Uterus (tissue), 2 donors: Measurements from ENCODE around the gene EIF4B.
A peak's percentile ranks its signal among the peaks of the same experiment; 100 is the strongest.

Source experiments
- POLR2A ChIP-seq, 2 donors: fragments of 450-650 bp; IDR thresholded peaks; one replicate each; pipeline ENCODE4 v1.6.1; 2016; ENCODE audit warnings: antibody characterized with exemption in 2 of 2, mild to moderate bottlenecking in 1 of 2, moderate library complexity in 1 of 2
- TF ChIP-seq, protein P1 (sequence below), 4 experiments: fragments of 200-600 bp in 2 of 4; fragments of 450-650 bp in 2 of 4; sonication (generic) in 2 of 4; IDR thresholded peaks; one replicate each; pipeline ENCODE4 v1.5.1; 2016 to 2019; ENCODE audit warnings: antibody characterized with exemption in 4 of 4, mild to moderate bottlenecking in 2 of 4, moderate library complexity in 1 of 4

DNA sequence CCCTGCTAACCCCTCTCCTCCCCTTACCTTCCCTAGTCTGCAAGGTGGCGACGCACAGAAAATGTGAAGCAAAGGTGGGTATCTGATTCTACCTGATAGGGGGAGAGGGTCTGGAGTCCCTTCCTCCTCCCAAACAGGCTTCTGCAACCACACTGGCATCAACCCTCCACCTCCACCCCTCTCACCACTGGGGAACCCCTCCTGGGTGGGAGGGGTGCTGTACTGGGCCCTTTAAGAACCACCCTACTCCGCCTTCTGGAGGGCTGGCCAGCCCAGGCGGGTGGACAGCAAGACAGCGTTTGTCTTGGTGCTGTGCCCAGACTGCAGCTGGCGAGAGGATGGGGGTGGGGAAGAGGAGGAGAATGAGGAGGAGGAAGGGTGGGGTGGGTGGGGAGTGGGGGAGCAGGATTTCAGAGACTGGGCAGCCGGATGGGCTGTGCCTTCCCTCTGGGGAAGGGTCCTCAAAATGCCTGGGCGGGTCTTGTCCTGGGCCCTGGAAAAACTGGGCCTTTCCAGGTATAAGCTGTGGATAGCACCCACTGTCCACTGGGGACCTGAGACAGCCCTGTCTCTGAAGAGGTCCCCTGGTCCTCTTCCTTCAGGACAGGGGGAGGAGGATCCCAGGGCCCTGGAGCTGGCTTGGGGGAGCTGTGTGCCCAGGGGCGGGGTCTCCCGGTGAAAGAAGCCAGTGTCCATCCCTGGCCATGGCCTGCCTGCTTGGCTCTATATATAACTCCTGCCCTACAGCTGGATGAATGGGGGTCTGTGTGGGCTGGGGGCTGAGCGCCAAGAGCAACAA lies 46.4 kb downstream of the EIF4B start:
- TF ChIP-seq, protein P1, sequence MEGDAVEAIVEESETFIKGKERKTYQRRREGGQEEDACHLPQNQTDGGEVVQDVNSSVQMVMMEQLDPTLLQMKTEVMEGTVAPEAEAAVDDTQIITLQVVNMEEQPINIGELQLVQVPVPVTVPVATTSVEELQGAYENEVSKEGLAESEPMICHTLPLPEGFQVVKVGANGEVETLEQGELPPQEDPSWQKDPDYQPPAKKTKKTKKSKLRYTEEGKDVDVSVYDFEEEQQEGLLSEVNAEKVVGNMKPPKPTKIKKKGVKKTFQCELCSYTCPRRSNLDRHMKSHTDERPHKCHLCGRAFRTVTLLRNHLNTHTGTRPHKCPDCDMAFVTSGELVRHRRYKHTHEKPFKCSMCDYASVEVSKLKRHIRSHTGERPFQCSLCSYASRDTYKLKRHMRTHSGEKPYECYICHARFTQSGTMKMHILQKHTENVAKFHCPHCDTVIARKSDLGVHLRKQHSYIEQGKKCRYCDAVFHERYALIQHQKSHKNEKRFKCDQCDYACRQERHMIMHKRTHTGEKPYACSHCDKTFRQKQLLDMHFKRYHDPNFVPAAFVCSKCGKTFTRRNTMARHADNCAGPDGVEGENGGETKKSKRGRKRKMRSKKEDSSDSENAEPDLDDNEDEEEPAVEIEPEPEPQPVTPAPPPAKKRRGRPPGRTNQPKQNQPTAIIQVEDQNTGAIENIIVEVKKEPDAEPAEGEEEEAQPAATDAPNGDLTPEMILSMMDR (IDR thresholded peaks at IDR 0.05) = no peak
- TF ChIP-seq POLR2A (IDR thresholded peaks at IDR 0.05) = peak in 1 of 2 donors; percentile 10
